Ovary (tissue), 3 donors: ENCODE measurements around the gene CADM4.

Experiments
- EP300 ChIP-seq: sonication (generic); formaldehyde crosslinking; IDR thresholded peaks from one replicate; pipeline ENCODE4 v1.6.1; 2017; ENCODE audit warnings: antibody characterized with exemption
- TF ChIP-seq, protein P1 (sequence below), 3 donors: fragments of 450-650 bp in 2 of 3; fragments of 200-600 bp in 1 of 3; IDR thresholded peaks; one replicate each; pipeline versions ENCODE4 v1.5.1 to v1.8.0; 2016 to 2022; ENCODE audit warnings: antibody characterized with exemption in 3 of 3, mild to moderate bottlenecking in 1 of 3
- donor health status: DM: no; HTN: no; CAD: no.

DNA sequence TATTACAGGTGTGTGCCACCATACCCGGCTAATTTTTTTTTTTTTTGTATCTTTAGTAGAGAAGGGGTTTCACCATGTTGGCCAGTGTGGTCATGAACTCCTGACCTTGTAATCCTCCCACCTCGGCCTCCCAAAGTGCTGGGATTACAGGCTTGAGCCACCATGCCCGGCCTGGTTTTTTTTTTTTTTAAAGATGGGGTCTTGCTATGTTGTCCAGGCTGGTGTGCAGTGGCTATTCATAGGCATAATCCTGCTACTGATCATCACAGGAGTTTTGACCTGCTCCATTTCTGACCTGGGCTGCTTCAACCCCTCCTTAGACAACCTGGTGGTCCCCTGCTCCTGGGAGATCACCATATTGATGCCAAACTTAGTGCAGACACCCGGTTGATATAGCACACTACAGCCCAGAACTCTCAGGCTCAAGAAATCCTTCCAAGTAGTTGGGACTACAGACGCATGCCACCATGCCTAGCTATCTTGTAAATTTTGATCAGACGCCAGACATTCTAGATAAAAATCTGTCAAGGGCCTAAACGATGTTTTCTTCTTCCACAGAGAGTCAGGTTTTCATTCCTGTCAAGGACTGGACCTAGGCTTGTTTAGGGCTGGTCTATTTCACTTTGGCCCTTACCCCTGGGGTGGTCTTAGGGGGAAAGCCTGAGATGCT is 20.8 kb upstream of the CADM4 start:
- TF ChIP-seq, protein P1, sequence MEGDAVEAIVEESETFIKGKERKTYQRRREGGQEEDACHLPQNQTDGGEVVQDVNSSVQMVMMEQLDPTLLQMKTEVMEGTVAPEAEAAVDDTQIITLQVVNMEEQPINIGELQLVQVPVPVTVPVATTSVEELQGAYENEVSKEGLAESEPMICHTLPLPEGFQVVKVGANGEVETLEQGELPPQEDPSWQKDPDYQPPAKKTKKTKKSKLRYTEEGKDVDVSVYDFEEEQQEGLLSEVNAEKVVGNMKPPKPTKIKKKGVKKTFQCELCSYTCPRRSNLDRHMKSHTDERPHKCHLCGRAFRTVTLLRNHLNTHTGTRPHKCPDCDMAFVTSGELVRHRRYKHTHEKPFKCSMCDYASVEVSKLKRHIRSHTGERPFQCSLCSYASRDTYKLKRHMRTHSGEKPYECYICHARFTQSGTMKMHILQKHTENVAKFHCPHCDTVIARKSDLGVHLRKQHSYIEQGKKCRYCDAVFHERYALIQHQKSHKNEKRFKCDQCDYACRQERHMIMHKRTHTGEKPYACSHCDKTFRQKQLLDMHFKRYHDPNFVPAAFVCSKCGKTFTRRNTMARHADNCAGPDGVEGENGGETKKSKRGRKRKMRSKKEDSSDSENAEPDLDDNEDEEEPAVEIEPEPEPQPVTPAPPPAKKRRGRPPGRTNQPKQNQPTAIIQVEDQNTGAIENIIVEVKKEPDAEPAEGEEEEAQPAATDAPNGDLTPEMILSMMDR (IDR thresholded peaks at IDR 0.05): no peak
- no peak for TF ChIP-seq EP300
